Muscle of leg (tissue), 11 donors: ENCODE data around the gene RNF38. TPM values are rescaled to one million over a fixed set of nuclear protein-coding genes. Genes with fewer than 3 reads are reported as not detected.
"Not testable (repeated sequence)": the region's sequence is repeated elsewhere in the genome, so short reads cannot be mapped to it uniquely, and the experiment has no call there.

Experiments used
- DNase-seq: peaks from one replicate; pipeline ENCODE4 v3.0.0; 2013
- H3K27ac ChIP-seq: one replicate; pipeline ENCODE4 v1.5.1; 2013; ENCODE audit warnings: mild to moderate bottlenecking, low read length, control low read depth
- H3K27me3 ChIP-seq: one replicate; pipeline ENCODE4 v1.6.1; 2013; ENCODE audit warnings: low read length; ENCODE audit not compliant: control insufficient read depth, insufficient read depth
- H3K36me3 ChIP-seq: one replicate; pipeline ENCODE4 v1.6.1; 2013; ENCODE audit warnings: low read length; ENCODE audit not compliant: control insufficient read depth, insufficient read depth
- H3K4me1 ChIP-seq: one replicate; pipeline ENCODE4 v1.6.1; 2013; ENCODE audit warnings: low read length; ENCODE audit not compliant: control insufficient read depth, insufficient read depth
- H3K4me3 ChIP-seq: one replicate; pipeline ENCODE4 v1.5.1; 2013; ENCODE audit warnings: low read length, control low read depth
- H3K9me3 ChIP-seq: replicated peaks from 2 replicates; pipeline ENCODE4 v1.6.1; 2013; ENCODE audit warnings: low read depth, low read length; ENCODE audit not compliant: control insufficient read depth
- WGBS: methylation state at CpG from one replicate; pipeline ENCODE4 v1.1.5; 2013; ENCODE audit warnings: missing lambda C conversion rate; ENCODE audit not compliant: insufficient coverage; 5-methylcytosine and 5-hydroxymethylcytosine counted together
- polyA plus RNA-seq, 8 donors: library from polyadenylated mRNA; unstranded; fragments of 120-200 nt; gene quantifications; one replicate each; pipeline versions ENCODE4 v1.2.1 to v1.2.3, GENCODE V29; 2013; ENCODE audit warnings: inconsistent platforms in 1 of 8, low replicate concordance in 1 of 8; ENCODE audit not compliant: insufficient read length in 8 of 8, insufficient read depth in 1 of 8
- total RNA-seq: library from RNA; stranded (reverse); fragments of 120-200 nt; gene quantifications from one replicate; pipeline ENCODE4 v1.2.4, GENCODE V29; 2013

The RNF38 gene
- total and polyA plus RNA-seq, 9 donors = 12.1 to 25.5 (median 22.5) TPM

GRCh38 chr9:36304366-36304765 is 95.7 kb downstream of the RNF38 start:
- no CpG with 5 or more reads among the region's 2 CpGs for WGBS
- H3K36me3 ChIP-seq, H3K9me3 ChIP-seq, H3K4me3 ChIP-seq, DNase-seq, H3K27ac ChIP-seq, H3K4me1 ChIP-seq, H3K27me3 ChIP-seq: not testable (repeated sequence)

DNA sequence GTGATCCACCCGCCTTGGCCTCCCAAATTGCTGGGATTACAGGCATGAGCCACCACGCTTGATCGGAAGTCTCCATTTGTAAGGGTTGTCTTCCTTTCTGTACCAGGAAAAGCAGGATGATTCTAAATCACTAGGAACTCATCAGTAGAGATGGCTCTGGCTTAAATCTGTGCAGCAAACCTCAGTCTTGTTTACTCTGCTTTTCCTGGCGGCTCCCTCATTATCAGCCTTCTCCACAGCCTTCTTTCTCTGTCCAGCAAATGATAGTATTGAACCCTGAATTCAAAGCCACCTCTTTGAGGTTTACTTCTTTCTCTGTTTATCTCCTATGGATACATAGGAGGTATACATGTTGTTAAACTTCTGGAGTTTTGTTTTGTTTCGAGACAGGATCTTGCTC is 98.8 kb downstream of the RNF38 start:
- H3K4me1 ChIP-seq = no peaks in the 10 kb centered on the region
- no peak overlapping the region for H3K4me3 ChIP-seq
- WGBS = 75% methylated on average over 4 of the region's 5 CpGs
- H3K9me3 ChIP-seq = no peaks in the 10 kb centered on the region
- H3K36me3 ChIP-seq = no peaks in the 10 kb centered on the region
- H3K27ac ChIP-seq = no peak overlapping the region
- no peaks in the 10 kb centered on the region for H3K27me3 ChIP-seq
- no peak for DNase-seq

- DNase-seq = no peak
- H3K36me3 ChIP-seq = no peaks in the 10 kb centered on the region
- no peak overlapping the region for H3K27ac ChIP-seq
- no peaks in the 10 kb centered on the region for H3K27me3 ChIP-seq
- no peaks in the 10 kb centered on the region for H3K4me1 ChIP-seq
- no peak overlapping the region for H3K4me3 ChIP-seq
- no CpG with 5 or more reads among the region's 3 CpGs for WGBS
- H3K9me3 ChIP-seq = no peaks in the 10 kb centered on the region
Measured at GRCh38 chr9:36298566-36298965, 101.5 kb downstream of the RNF38 start.

GRCh38 chr9:36297798-36298197 is 102.3 kb downstream of the RNF38 start:
- Histone ChIP-seq H3K27ac (no peak overlapping the region), H3K4me3 (no peak overlapping the region), H3K36me3 (no peaks in the 10 kb centered on the region), H3K27me3 (no peaks in the 10 kb centered on the region), H3K9me3 (no peaks in the 10 kb centered on the region), H3K4me1 (no peaks in the 10 kb centered on the region)
- no CpG with 5 or more reads among the region's 2 CpGs for WGBS
- no peak for DNase-seq

GRCh38 chr9:36294996-36295395 is 105.1 kb downstream of the RNF38 start:
- H3K4me1 ChIP-seq, DNase-seq, H3K4me3 ChIP-seq, H3K9me3 ChIP-seq, H3K27ac ChIP-seq, H3K36me3 ChIP-seq, H3K27me3 ChIP-seq: not testable (repeated sequence)
- no CpG with 5 or more reads among the region's 3 CpGs for WGBS

DNA sequence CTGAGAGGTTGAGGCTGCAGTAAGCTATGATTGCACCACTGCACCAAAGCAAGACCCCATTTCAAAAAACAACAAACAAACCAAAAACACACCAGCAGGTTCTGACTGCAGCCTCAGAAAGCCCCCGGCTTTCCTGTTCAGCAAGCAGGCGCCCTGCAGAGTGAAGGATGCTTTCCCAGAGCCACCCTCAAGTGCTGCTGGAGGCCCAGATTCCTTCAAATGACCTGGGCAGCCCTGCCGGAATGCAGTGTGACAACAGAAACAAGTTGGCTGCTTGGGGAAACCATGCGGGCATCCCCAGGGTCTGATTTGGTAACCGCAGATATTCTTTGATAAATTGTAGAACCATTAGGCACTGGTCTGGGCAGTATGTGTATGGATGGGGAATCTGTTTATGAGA is 106.2 kb downstream of the RNF38 start:
- Histone ChIP-seq H3K27me3 (no peaks in the 10 kb centered on the region), H3K9me3 (no peaks in the 10 kb centered on the region), H3K4me1 (no peaks in the 10 kb centered on the region), H3K36me3 (no peaks in the 10 kb centered on the region), H3K4me3 (no peak overlapping the region), H3K27ac (no peak overlapping the region)
- 75% methylated on average over 5 of the region's 5 CpGs for WGBS
- no peak for DNase-seq

- H3K4me3 ChIP-seq = no peak overlapping the region
- H3K36me3 ChIP-seq = no peaks in the 10 kb centered on the region
- no peaks in the 10 kb centered on the region for H3K4me1 ChIP-seq
- H3K27me3 ChIP-seq = no peaks in the 10 kb centered on the region
- 88% methylated on average over 7 of the region's 7 CpGs for WGBS
- no peaks in the 10 kb centered on the region for H3K9me3 ChIP-seq
- H3K27ac ChIP-seq = no peak overlapping the region
- no peak for DNase-seq
Measured at GRCh38 chr9:36293171-36293570, 106.9 kb downstream of the RNF38 start.

- no peak overlapping the region for H3K27ac ChIP-seq
Measured at GRCh38 chr9:36292641-36293040, 107.4 kb downstream of the RNF38 start.

GRCh38 chr9:36290996-36291395 is 109.1 kb downstream of the RNF38 start:
- 88% methylated on average over 3 of the region's 3 CpGs for WGBS
- Histone ChIP-seq H3K4me3 (no peak overlapping the region), H3K36me3 (no peaks in the 10 kb centered on the region), H3K27me3 (no peaks in the 10 kb centered on the region), H3K9me3 (no peaks in the 10 kb centered on the region), H3K4me1 (no peaks in the 10 kb centered on the region), H3K27ac (no peak overlapping the region)
- no peak for DNase-seq

More at GRCh38 chr9:36292641-36293040, 107.4 kb downstream of the RNF38 start:
- no peaks in the 10 kb centered on the region for H3K4me1 ChIP-seq
- no peaks in the 10 kb centered on the region for H3K36me3 ChIP-seq
- no peak overlapping the region for H3K4me3 ChIP-seq
- DNase-seq = no peak
- 70% methylated on average over 11 of the region's 12 CpGs for WGBS
- no peaks in the 10 kb centered on the region for H3K27me3 ChIP-seq
- H3K9me3 ChIP-seq = no peaks in the 10 kb centered on the region

DNA sequence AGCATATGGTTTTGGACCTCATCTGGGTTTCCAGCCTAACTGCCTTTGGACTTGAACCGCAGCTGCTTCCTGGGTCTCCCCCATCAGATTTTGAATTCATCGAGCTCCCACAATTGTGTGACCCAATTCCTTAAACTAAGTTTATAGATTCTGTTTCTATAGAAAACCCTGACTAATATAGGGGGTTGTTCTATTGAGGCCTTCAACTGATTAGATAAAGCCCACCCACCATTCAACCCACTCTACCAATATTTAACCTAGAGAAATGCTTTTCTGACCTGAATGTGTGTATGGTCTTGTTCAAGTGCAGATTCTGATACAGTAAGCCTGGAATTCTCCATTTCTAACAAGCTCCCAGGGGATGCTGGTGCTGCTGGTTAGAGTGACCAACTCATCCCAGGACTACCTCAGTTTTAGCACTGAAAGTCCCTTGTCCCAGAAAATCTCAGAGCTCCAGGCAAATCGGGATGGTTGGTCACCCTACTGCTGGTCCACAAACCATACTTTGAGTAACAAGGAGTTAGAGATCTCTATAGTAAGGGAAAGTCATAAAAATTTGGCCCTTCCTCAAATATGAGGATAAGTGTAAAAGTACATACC is 110.1 kb downstream of the RNF38 start:
- Histone ChIP-seq H3K36me3 (no peaks in the 10 kb centered on the region), H3K9me3 (no peaks in the 10 kb centered on the region), H3K27me3 (no peaks in the 10 kb centered on the region), H3K4me1 (no peaks in the 10 kb centered on the region), H3K4me3 (no peak overlapping the region), H3K27ac (no peak overlapping the region)
- WGBS = no CpG with 5 or more reads among the region's 3 CpGs
- DNase-seq = no peak

DNA sequence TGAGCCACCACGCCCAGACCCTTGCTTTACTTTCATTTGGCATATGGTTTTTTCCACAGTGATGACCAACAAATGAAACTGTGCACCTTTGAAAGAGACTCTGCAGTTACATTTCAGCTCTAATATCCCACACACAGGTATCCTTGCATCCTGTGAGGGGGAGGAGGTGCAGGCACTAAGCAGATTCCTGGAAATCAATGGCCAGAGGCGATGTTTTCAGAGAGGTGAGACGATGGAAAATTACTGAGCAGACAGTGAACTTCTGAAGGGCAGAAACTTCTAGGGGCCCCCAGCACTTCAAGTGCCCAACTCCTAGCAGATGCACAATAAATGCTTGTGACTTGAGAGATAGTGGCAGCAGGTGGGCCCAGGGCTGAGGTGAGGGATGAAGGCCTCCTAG is 112.0 kb downstream of the RNF38 start:
- H3K36me3 ChIP-seq = no peaks in the 10 kb centered on the region
- WGBS = 100% methylated on average over 2 of the region's 3 CpGs
- no peak for DNase-seq
- H3K4me1 ChIP-seq = no peaks in the 10 kb centered on the region
- H3K4me3 ChIP-seq = no peak overlapping the region
- no peaks in the 10 kb centered on the region for H3K9me3 ChIP-seq
- no peak overlapping the region for H3K27ac ChIP-seq
- no peaks in the 10 kb centered on the region for H3K27me3 ChIP-seq
